Aorta (tissue), 5 donors: ENCODE data around the gene CYP2R1. TPM values are rescaled to one million over a fixed set of nuclear protein-coding genes. Genes with fewer than 3 reads are reported as not detected.
A peak's percentile ranks its signal among the peaks of the same experiment; 100 is the strongest.

ENCODE experiments used
- ATAC-seq: fragments of 200-7000 bp; cut with Tn5 transposase; one replicate; pipeline ENCODE4 v1.9.1; 2022; ENCODE audit warnings: moderate library complexity; ENCODE audit not compliant: low FRiP score
- DNase-seq, 2 donors: peaks; one replicate each; pipeline ENCODE4 v3.0.0-alpha.2; 2020
- H3K27ac ChIP-seq, 2 donors: one replicate each; pipeline ENCODE4 v1.5.1; 2013; ENCODE audit warnings: low read length in 2 of 2, mild to moderate bottlenecking in 2 of 2, moderate library complexity in 2 of 2, control low read depth in 1 of 2, inconsistent platforms in 1 of 2, low read depth in 1 of 2
- H3K27me3 ChIP-seq, 2 donors: one replicate each; pipeline ENCODE4 v1.6.1; 2013; ENCODE audit warnings: control low read depth in 1 of 2, low read length in 1 of 2, mild to moderate bottlenecking in 1 of 2, moderate library complexity in 1 of 2; ENCODE audit not compliant: insufficient read depth in 2 of 2, control insufficient read depth in 1 of 2
- H3K36me3 ChIP-seq, 2 donors: one replicate each; pipeline ENCODE4 v1.6.1; 2013; ENCODE audit warnings: control low read depth in 1 of 2, low read length in 1 of 2, mild to moderate bottlenecking in 1 of 2; ENCODE audit not compliant: insufficient read depth in 2 of 2, control insufficient read depth in 1 of 2
- H3K4me1 ChIP-seq, 2 donors: one replicate each; pipeline ENCODE4 v1.6.1; 2013; ENCODE audit warnings: low read length in 2 of 2, control low read depth in 1 of 2, mild to moderate bottlenecking in 1 of 2, moderate library complexity in 1 of 2; ENCODE audit not compliant: insufficient read depth in 2 of 2, control insufficient read depth in 1 of 2
- H3K4me3 ChIP-seq, 2 donors: one replicate each; pipeline ENCODE4 v1.5.1; 2013; ENCODE audit warnings: low read length in 2 of 2, control low read depth in 1 of 2, mild to moderate bottlenecking in 1 of 2
- H3K9me3 ChIP-seq: one replicate; pipeline ENCODE4 v1.6.1; 2013; ENCODE audit warnings: mild to moderate bottlenecking, low read length; ENCODE audit not compliant: control insufficient read depth
- WGBS, 2 donors: extraction: QIAGEN DNeasy Blood & Tissue Kit; methylation state at CpG; one replicate each; pipeline ENCODE4 v1.1.7; 2013; 5-methylcytosine and 5-hydroxymethylcytosine counted together
- intact Hi-C, 2 donors: fragments of 100-400 bp; cut with DNase I; formaldehyde crosslinking; loops; one replicate each; pipeline versions ENCODE4 v1.14.2 to v1.15.0; 2022
- polyA plus RNA-seq, 2 donors: library from polyadenylated mRNA; stranded (reverse); fragments of 200-250 nt; gene quantifications; one replicate each; pipeline ENCODE4 v1.2.3, GENCODE V29; 2013
- total RNA-seq, 2 donors: library from RNA; stranded (reverse); fragmentation: NEBNext Ultra II Directional; extraction: Animal tissue kit (Norgen Biotek cat#: 25700); gene quantifications; one replicate each; pipeline ENCODE4 v1.2.1, GENCODE V29; 2021
- donor health status: healthy with polysubstance abuse.
- donor health status: Bipolar disorder and iron deficiency.
- donor health status: DM: no; HTN: no; CAD: no.
- donor health status: DM: no; HTN: no; CAD: no.
- donor health status: DM: yes; HTN: yes; CAD: no.

CYP2R1 gene
- total and polyA plus RNA-seq, 4 donors: 13.3 to 43.4 (median 24.6) TPM

- DNase-seq (no peak), ATAC-seq (no peak)
- H3K36me3 ChIP-seq: no peaks in the 10 kb centered on the region
- 80 to 82% methylated on average over 3 of the region's 3 CpGs for WGBS, 2 donors
- no peaks in the 10 kb centered on the region for H3K9me3 ChIP-seq
- no peak overlapping the region for H3K27ac ChIP-seq
- no peaks in the 10 kb centered on the region for H3K4me1 ChIP-seq
- H3K4me3 ChIP-seq: no peak overlapping the region
- no peaks in the 10 kb centered on the region for H3K27me3 ChIP-seq
- intact Hi-C loops: no loop called here
Observed at GRCh38 chr11:14914536-14914935, 22.5 kb upstream of the CYP2R1 start.

GRCh38 chr11:14908214-14908880 is 16.3 kb upstream of the CYP2R1 start:
- Histone ChIP-seq H3K4me1 (no peaks in the 10 kb centered on the region), H3K4me3 (no peak overlapping the region), H3K36me3 (no peaks in the 10 kb centered on the region), H3K27me3 (no peaks in the 10 kb centered on the region), H3K27ac (no peak overlapping the region), H3K9me3 (no peaks in the 10 kb centered on the region)
- 35 to 38% methylated on average over 6 of the region's 6 CpGs for WGBS, 2 donors
- intact Hi-C loops: loop anchor here (2.0 to 10.0 kb wide), 6 partner anchors 74 to 956 kb away; no protein-coding TSS in a partner anchor
- DNase-seq (no peak), ATAC-seq (no peak)

GRCh38 chr11:14907411-14908213 is 15.6 kb upstream of the CYP2R1 start:
- no peaks in the 10 kb centered on the region for H3K27me3 ChIP-seq
- H3K27ac ChIP-seq: no peak overlapping the region
- no peaks in the 10 kb centered on the region for H3K4me1 ChIP-seq
- 42% methylated on average over 13 of the region's 13 CpGs for WGBS, 2 donors
- DNase-seq (peak; percentile 90 to 94), ATAC-seq (peak; percentile 84)
- intact Hi-C loops: loop anchor here (2.0 to 10.0 kb wide), 6 partner anchors 75 to 955 kb away; no protein-coding TSS in a partner anchor
- no peaks in the 10 kb centered on the region for H3K36me3 ChIP-seq
- H3K9me3 ChIP-seq: no peaks in the 10 kb centered on the region
- H3K4me3 ChIP-seq: no peak overlapping the region

- no peaks in the 10 kb centered on the region for H3K27me3 ChIP-seq
- no peak for ATAC-seq
- H3K36me3 ChIP-seq: no peaks in the 10 kb centered on the region
- no peak overlapping the region for H3K27ac ChIP-seq
- intact Hi-C loops: loop anchor here (5.0 to 10.0 kb wide), 5 partner anchors 75 to 955 kb away; no protein-coding TSS in a partner anchor
- no peak for DNase-seq
- no peaks in the 10 kb centered on the region for H3K4me1 ChIP-seq
- no peak overlapping the region for H3K4me3 ChIP-seq
- WGBS, 2 donors: 91 to 94% methylated on average over 6 of the region's 6 CpGs
- no peaks in the 10 kb centered on the region for H3K9me3 ChIP-seq
Observed at GRCh38 chr11:14906993-14907392, 15.0 kb upstream of the CYP2R1 start.

GRCh38 chr11:14906578-14906977 is 14.5 kb upstream of the CYP2R1 start:
- no peak overlapping the region for H3K27ac ChIP-seq
- intact Hi-C loops: loop anchor here (5.0 to 10.0 kb wide), 5 partner anchors 76 to 954 kb away; no protein-coding TSS in a partner anchor
- no peak for ATAC-seq
- H3K27me3 ChIP-seq: no peaks in the 10 kb centered on the region
- H3K9me3 ChIP-seq: no peaks in the 10 kb centered on the region
- no peaks in the 10 kb centered on the region for H3K36me3 ChIP-seq
- DNase-seq: no peak
- no peaks in the 10 kb centered on the region for H3K4me1 ChIP-seq
- no peak overlapping the region for H3K4me3 ChIP-seq
- 90 to 93% methylated on average over 5 of the region's 5 CpGs for WGBS, 2 donors

- peak overlapping the region; percentile 14 to 32 for H3K4me3 ChIP-seq
- DNase-seq (peak; percentile 63 to 78), ATAC-seq (peak; percentile 70)
- H3K36me3 ChIP-seq: no peaks in the 10 kb centered on the region
- no peaks in the 10 kb centered on the region for H3K27me3 ChIP-seq
- intact Hi-C loops: loop anchor here (2.0 to 10.0 kb wide), 6 partner anchors 77 to 953 kb away; no protein-coding TSS in a partner anchor
- no peaks in the 10 kb centered on the region for H3K9me3 ChIP-seq
- no peak overlapping the region for H3K27ac ChIP-seq
- no peaks in the 10 kb centered on the region for H3K4me1 ChIP-seq
- 10 to 12% methylated on average over 58 of the region's 58 CpGs for WGBS, 2 donors
Observed at GRCh38 chr11:14905104-14906033, 13.3 kb upstream of the CYP2R1 start.

GRCh38 chr11:14904745-14905103 is 12.7 kb upstream of the CYP2R1 start:
- H3K4me1 ChIP-seq: no peaks in the 10 kb centered on the region
- WGBS, 2 donors: 1 to 2% methylated on average over 26 of the region's 26 CpGs
- DNase-seq: peak; percentile 92 to 96
- H3K36me3 ChIP-seq: no peaks in the 10 kb centered on the region
- H3K27ac ChIP-seq: peak overlapping the region in 1 of 2 donors; percentile 23
- peak; percentile 92 for ATAC-seq
- no peaks in the 10 kb centered on the region for H3K27me3 ChIP-seq
- H3K9me3 ChIP-seq: no peaks in the 10 kb centered on the region
- H3K4me3 ChIP-seq: peak overlapping the region; percentile 14 to 32
- intact Hi-C loops: loop anchor here (2.0 to 10.0 kb wide), 6 partner anchors 78 to 952 kb away; no protein-coding TSS in a partner anchor
